OCI-LY7 (cell line): ENCODE data around the gene NCAM1. TPM values are rescaled to one million over a fixed set of nuclear protein-coding genes. Genes with fewer than 3 reads are reported as not detected.

ENCODE experiments used
- BruUV-seq: library from RNA; stranded (reverse); fragments of 400-500 nt; replicated peaks from 2 replicates; lab custom pipeline; 2021; lab: Mats Ljungman, UMichigan
- CTCF ChIA-PET: fragments of 300-600 bp; sonication (Branson Sonifier 250); formaldehyde crosslinking; loops from one replicate; lab custom pipeline; 2022; ENCODE audit warnings: antibody characterized with exemption; ENCODE audit not compliant: unreplicated experiment; lab: Charles Lee
- POLR2A ChIA-PET: fragments of 300-600 bp; sonication (Branson Sonifier 250); formaldehyde crosslinking; loops from one replicate; lab custom pipeline; 2022; ENCODE audit warnings: antibody characterized with exemption; lab: Charles Lee
- DNase-seq: peaks from one replicate; pipeline ENCODE4 v3.0.0-alpha.2; 2015; ENCODE audit warnings: low spot score
- H2AFZ ChIP-seq: fragments of 200-600 bp; sonication (generic), shearing (Covaris generic); 2 replicates; pipeline ENCODE4 v1.6.1; 2014; ENCODE audit warnings: mild to moderate bottlenecking, antibody characterized with exemption, low read length, moderate library complexity
- H3K27ac ChIP-seq: fragments of 200-600 bp; sonication (generic); 2 replicates; pipeline ENCODE4 v1.5.1; 2014; ENCODE audit warnings: mixed run types, low read depth, mild to moderate bottlenecking, moderate library complexity, low read length, inconsistent platforms; ENCODE audit not compliant: poor library complexity, severe bottlenecking
- H3K36me3 ChIP-seq: fragments of 200-600 bp; sonication (generic); 2 replicates; pipeline ENCODE4 v1.6.1; 2014; ENCODE audit warnings: mild to moderate bottlenecking, antibody characterized with exemption, low read length, moderate library complexity, mixed read lengths; ENCODE audit not compliant: insufficient read depth
- H3K4me1 ChIP-seq: fragments of 200-600 bp; sonication (generic); 2 replicates; pipeline ENCODE4 v1.5.1; 2014; ENCODE audit warnings: mild to moderate bottlenecking, low read length; ENCODE audit not compliant: insufficient read depth, poor library complexity, severe bottlenecking
- H3K4me2 ChIP-seq: fragments of 200-600 bp; sonication (generic); 2 replicates; pipeline ENCODE4 v1.6.1; 2014; ENCODE audit warnings: mild to moderate bottlenecking, low read length
- H3K4me3 ChIP-seq: fragments of 200-600 bp; sonication (generic); 2 replicates; pipeline ENCODE4 v1.5.1; 2014; ENCODE audit warnings: mild to moderate bottlenecking, low read depth, low read length; ENCODE audit not compliant: poor library complexity, severe bottlenecking
- H3K79me2 ChIP-seq: fragments of 200-600 bp; sonication (generic); 2 replicates; pipeline ENCODE4 v1.6.1; 2016; ENCODE audit warnings: low read depth, mild to moderate bottlenecking, low read length, moderate library complexity, mixed read lengths; ENCODE audit not compliant: insufficient read depth
- H3K9me2 ChIP-seq: fragments of 200-600 bp; sonication (generic); 2 replicates; pipeline ENCODE4 v1.6.1; 2016; ENCODE audit warnings: mild to moderate bottlenecking, low read length, mixed read lengths; ENCODE audit not compliant: insufficient read depth
- H3K9me3 ChIP-seq: fragments of 200-600 bp; sonication (generic); 2 replicates; pipeline ENCODE4 v1.6.1; 2014; ENCODE audit warnings: mild to moderate bottlenecking, mixed run types, low read length, mixed read lengths
- H4K20me1 ChIP-seq: fragments of 200-600 bp; sonication (generic); 2 replicates; pipeline ENCODE4 v1.6.1; 2014; ENCODE audit warnings: mild to moderate bottlenecking, antibody characterized with exemption, low read length, moderate library complexity, mixed read lengths; ENCODE audit not compliant: insufficient read depth
- CTCF ChIP-seq: fragments of 200-600 bp; sonication (generic); conservative IDR thresholded peaks from 2 replicates; pipeline ENCODE4 v1.5.1; 2014; ENCODE audit warnings: mild to moderate bottlenecking, antibody characterized with exemption, low read length, moderate library complexity, mixed read lengths
- EZH2phosphoT487 ChIP-seq: fragments of 200-600 bp; sonication (generic); IDR thresholded peaks from 2 replicates; pipeline ENCODE4 v1.6.1; 2018; ENCODE audit warnings: low read depth, borderline replicate concordance, mild to moderate bottlenecking, mixed run types, antibody characterized with exemption, low read length, moderate library complexity, mixed read lengths
- intact Hi-C: fragments of 100-400 bp; cut with micrococcal nuclease; formaldehyde crosslinking; loops from one replicate; pipeline ENCODE4 v1.10.0; 2022; ENCODE audit not compliant: unreplicated experiment
- total RNA-seq, 2 experiments: library from RNA; depleted of rRNA in 1 of 2; stranded (reverse); fragments of >200 nt in 1 of 2; shearing (Covaris generic) in 1 of 2; gene quantifications; 2 replicates each; pipeline ENCODE4 v1.2.3, GENCODE V29; 2014 to 2022

The NCAM1 gene
- total RNA-seq, 2 experiments from 2014 or later: not detected

DNA sequence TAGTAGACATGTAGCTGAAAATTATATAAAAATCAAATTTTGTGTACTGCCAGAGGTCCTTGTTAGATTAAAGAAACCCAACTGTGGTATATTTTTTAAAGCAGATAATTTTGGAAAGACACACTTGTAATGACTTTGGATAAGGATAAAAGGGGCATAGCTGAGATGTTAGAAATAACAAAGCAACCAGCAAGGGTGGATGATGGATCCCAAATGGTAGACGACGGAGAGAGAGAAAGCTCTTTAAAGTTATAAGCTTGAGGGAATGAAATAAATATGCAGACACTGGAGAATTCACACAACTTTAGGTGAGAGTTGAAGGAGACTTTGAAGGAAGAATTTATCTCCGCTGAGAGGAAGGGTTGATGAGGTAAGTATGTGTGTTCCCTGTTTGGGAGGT, 10.6 kb downstream of the NCAM1 start:
- no TSS peak for BruUV-seq
- intact Hi-C loops: no loop called here
- Histone ChIP-seq H2AFZ (no peak overlapping the region), H3K79me2 (no peaks in the 10 kb centered on the region), H3K36me3 (no peaks in the 10 kb centered on the region), H3K4me1 (no peaks in the 10 kb centered on the region), H3K27ac (no peak overlapping the region), H4K20me1 (no peaks in the 10 kb centered on the region), H3K9me3 (no peaks in the 10 kb centered on the region), H3K9me2 (no peaks in the 10 kb centered on the region), H3K4me2 (no peak overlapping the region), H3K4me3 (no peak overlapping the region)
- no peak for TF ChIP-seq CTCF
- no peak for TF ChIP-seq EZH2phosphoT487
- no peak for DNase-seq
- CTCF ChIA-PET: no interaction called here
- POLR2A ChIA-PET: no interaction called here

GRCh38 chr11:112972399-112973145, 11.4 kb downstream of the NCAM1 start:
- Histone ChIP-seq H3K9me2 (no peaks in the 10 kb centered on the region), H3K79me2 (no peaks in the 10 kb centered on the region), H3K4me1 (no peaks in the 10 kb centered on the region), H2AFZ (no peak overlapping the region), H3K27ac (no peak overlapping the region), H3K4me3 (no peak overlapping the region), H3K4me2 (no peak overlapping the region), H3K9me3 (no peaks in the 10 kb centered on the region), H3K36me3 (no peaks in the 10 kb centered on the region), H4K20me1 (no peaks in the 10 kb centered on the region)
- no TSS peak for BruUV-seq
- ChIA-PET POLR2A (no interaction called here), CTCF (no interaction called here)
- DNase-seq: no peak
- TF ChIP-seq EZH2phosphoT487 (no peak), CTCF (no peak)
- intact Hi-C loops: no loop called here

DNA sequence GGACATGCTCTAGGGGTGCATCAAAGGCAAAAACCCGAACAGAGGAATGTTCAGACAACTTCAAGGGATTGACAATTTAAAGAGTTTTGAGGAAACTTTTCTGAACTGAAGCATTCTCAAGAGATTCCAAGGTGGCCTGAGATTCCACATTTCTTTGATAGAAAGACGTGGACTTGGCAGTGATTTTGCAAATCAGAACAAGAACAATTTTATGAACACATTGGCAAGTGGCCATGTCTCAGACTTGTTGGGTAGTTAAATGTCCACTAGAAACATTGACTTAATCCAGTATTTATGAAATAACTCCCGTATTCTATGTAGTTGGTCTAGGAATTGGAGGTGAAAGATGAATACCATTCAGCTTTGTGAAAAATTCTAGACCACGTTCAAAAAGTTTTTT, 13.8 kb downstream of the NCAM1 start:
- H4K20me1 ChIP-seq: no peaks in the 10 kb centered on the region
- H3K4me2 ChIP-seq: no peak overlapping the region
- TF ChIP-seq EZH2phosphoT487: no peak
- TF ChIP-seq CTCF: no peak
- H3K79me2 ChIP-seq: no peaks in the 10 kb centered on the region
- BruUV-seq: no TSS peak
- no peak overlapping the region for H3K4me3 ChIP-seq
- no peak overlapping the region for H3K27ac ChIP-seq
- intact Hi-C loops: no loop called here
- H3K36me3 ChIP-seq: no peaks in the 10 kb centered on the region
- H2AFZ ChIP-seq: no peak overlapping the region
- POLR2A ChIA-PET: no interaction called here
- no peaks in the 10 kb centered on the region for H3K9me2 ChIP-seq
- CTCF ChIA-PET: no interaction called here
- DNase-seq: no peak
- no peaks in the 10 kb centered on the region for H3K9me3 ChIP-seq
- no peaks in the 10 kb centered on the region for H3K4me1 ChIP-seq
